Measurements from ENCODE around the gene CYP4A22. TPM values are rescaled to one million over a fixed set of nuclear protein-coding genes. Genes with fewer than 3 reads are reported as not detected.
"Not testable (repeated sequence)": the region's sequence is repeated elsewhere in the genome, so short reads cannot be mapped to it uniquely, and the experiment has no call there.

Gene CYP4A22
- polyA plus RNA-seq, 3 donors, result not detected

- no peak overlapping the region for H3K4me2 ChIP-seq (replicated peaks; ENCODE audit: extremely low read depth, low read length, poor library complexity, severe bottlenecking)
- H4K20me1 ChIP-seq (ENCODE audit: insufficient read depth, low read length), result no peaks in the 10 kb centered on the region
- intact Hi-C loops (cut with micrococcal nuclease), result no loop called here
- Mint-ChIP-seq H3K4me3 (no peak overlapping the region), H3K4me1 (no peaks in the 10 kb centered on the region), H3K9me3 (peaks cover 0 to 5% (median 2%) of the 10 kb centered on the region in 7 donors), H3K27me3 (ENCODE audit: low read depth in 3 of 3) (peaks cover 0 to 4% (median 0%) of the 10 kb centered on the region in 3 donors), H3K36me3 (no peaks in the 10 kb centered on the region), H3K27ac (no peak overlapping the region)
- 100% methylated on average over 2 of the region's 4 CpGs for WGBS (ENCODE audit: insufficient coverage)
- H2AFZ ChIP-seq (ENCODE audit: insufficient read depth, low read depth, low read length, poor library complexity, severe bottlenecking), result no peak overlapping the region
- no peak overlapping the region for H3K27ac ChIP-seq (ENCODE audit: low read depth in 1 of 2, low read length in 2 of 2)
- no peak overlapping the region for H3K4me3 ChIP-seq (replicated peaks in 1 of 3; ENCODE audit: low read depth in 2 of 3, low read length in 3 of 3)
- no peaks in the 10 kb centered on the region for H3K79me2 ChIP-seq (ENCODE audit: insufficient read depth, low read length)
- DNase-seq, result no peak
- no peaks in the 10 kb centered on the region for H3K9me3 ChIP-seq (replicated peaks in 1 of 2; ENCODE audit: control insufficient read depth in 1 of 2, insufficient read depth in 1 of 2, low read length in 2 of 2)
- no peaks in the 10 kb centered on the region for H3K4me1 ChIP-seq (ENCODE audit: control insufficient read depth in 1 of 2, insufficient read depth in 2 of 2, low read length in 2 of 2)
- no peaks in the 10 kb centered on the region for H3K36me3 ChIP-seq (replicated peaks in 1 of 2; ENCODE audit: control insufficient read depth in 1 of 2, insufficient read depth in 2 of 2, low read length in 2 of 2)
- TF ChIP-seq CTCF (IDR thresholded peaks at IDR 0.05), result no peak
- no peak overlapping the region for H3K9ac ChIP-seq (ENCODE audit: insufficient read depth, low read length, poor library complexity, severe bottlenecking)
- no peaks in the 10 kb centered on the region for H3K27me3 ChIP-seq (ENCODE audit: control insufficient read depth in 2 of 2, insufficient read depth in 2 of 2, low read length in 2 of 2)
Measured at GRCh38 chr1:47113178-47113577, 24.1 kb upstream of the CYP4A22 start.

- H3K27me3 ChIP-seq (ENCODE audit: control insufficient read depth in 2 of 2, insufficient read depth in 2 of 2, low read length in 2 of 2); H3K36me3 ChIP-seq (replicated peaks in 1 of 2; ENCODE audit: control insufficient read depth in 1 of 2, insufficient read depth in 2 of 2, low read length in 2 of 2); intact Hi-C loops (cut with micrococcal nuclease); H3K4me3 Mint-ChIP-seq; H3K9ac ChIP-seq (ENCODE audit: insufficient read depth, low read length, poor library complexity, severe bottlenecking); H3K27me3 Mint-ChIP-seq (ENCODE audit: low read depth in 3 of 3); H3K27ac Mint-ChIP-seq; H4K20me1 ChIP-seq (ENCODE audit: insufficient read depth, low read length); H3K9me3 Mint-ChIP-seq; H2AFZ ChIP-seq (ENCODE audit: insufficient read depth, low read depth, low read length, poor library complexity, severe bottlenecking); DNase-seq; H3K4me1 ChIP-seq (ENCODE audit: control insufficient read depth in 1 of 2, insufficient read depth in 2 of 2, low read length in 2 of 2); H3K36me3 Mint-ChIP-seq; H3K4me3 ChIP-seq (replicated peaks in 1 of 3; ENCODE audit: low read depth in 2 of 3, low read length in 3 of 3); H3K27ac ChIP-seq (ENCODE audit: low read depth in 1 of 2, low read length in 2 of 2); H3K79me2 ChIP-seq (ENCODE audit: insufficient read depth, low read length); H3K9me3 ChIP-seq (replicated peaks in 1 of 2; ENCODE audit: control insufficient read depth in 1 of 2, insufficient read depth in 1 of 2, low read length in 2 of 2); H3K4me2 ChIP-seq (replicated peaks; ENCODE audit: extremely low read depth, low read length, poor library complexity, severe bottlenecking); H3K4me1 Mint-ChIP-seq: not testable (repeated sequence)
- WGBS (ENCODE audit: insufficient coverage), result no CpG with 5 or more reads among the region's 1 CpG
Measured at GRCh38 chr1:47121039-47121438, 16.2 kb upstream of the CYP4A22 start.

DNA sequence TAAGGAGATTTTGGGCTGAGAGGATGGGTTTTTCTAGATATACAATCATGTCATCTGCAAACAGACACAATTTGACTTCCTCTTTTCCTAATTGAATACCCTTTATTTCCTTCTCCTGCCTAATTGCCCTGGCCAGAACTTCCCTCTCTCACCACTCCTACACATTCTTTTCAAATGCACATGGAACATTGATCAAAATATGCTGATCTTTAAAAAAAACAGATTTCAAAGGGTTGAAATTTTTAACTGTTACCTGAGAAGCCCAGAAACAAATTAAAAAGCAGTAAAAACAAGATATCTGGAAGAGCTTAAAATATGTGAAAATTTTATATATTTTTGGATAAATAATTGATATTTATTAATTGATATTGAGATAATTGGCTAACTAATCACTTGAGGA is 12.4 kb upstream of the CYP4A22 start:
- H3K27ac Mint-ChIP-seq; H3K4me3 ChIP-seq (replicated peaks in 1 of 3; ENCODE audit: low read depth in 2 of 3, low read length in 3 of 3); H3K27ac ChIP-seq (ENCODE audit: low read depth in 1 of 2, low read length in 2 of 2); H4K20me1 ChIP-seq (ENCODE audit: insufficient read depth, low read length); H3K27me3 Mint-ChIP-seq (ENCODE audit: low read depth in 3 of 3); H3K9me3 ChIP-seq (replicated peaks in 1 of 2; ENCODE audit: control insufficient read depth in 1 of 2, insufficient read depth in 1 of 2, low read length in 2 of 2); intact Hi-C loops (cut with micrococcal nuclease); H3K4me1 Mint-ChIP-seq; H3K4me1 ChIP-seq (ENCODE audit: control insufficient read depth in 1 of 2, insufficient read depth in 2 of 2, low read length in 2 of 2); H3K27me3 ChIP-seq (ENCODE audit: control insufficient read depth in 2 of 2, insufficient read depth in 2 of 2, low read length in 2 of 2); H3K36me3 Mint-ChIP-seq; H3K9ac ChIP-seq (ENCODE audit: insufficient read depth, low read length, poor library complexity, severe bottlenecking); H3K4me3 Mint-ChIP-seq; H3K4me2 ChIP-seq (replicated peaks; ENCODE audit: extremely low read depth, low read length, poor library complexity, severe bottlenecking); DNase-seq; H3K36me3 ChIP-seq (replicated peaks in 1 of 2; ENCODE audit: control insufficient read depth in 1 of 2, insufficient read depth in 2 of 2, low read length in 2 of 2); H2AFZ ChIP-seq (ENCODE audit: insufficient read depth, low read depth, low read length, poor library complexity, severe bottlenecking); H3K79me2 ChIP-seq (ENCODE audit: insufficient read depth, low read length); H3K9me3 Mint-ChIP-seq: not testable (repeated sequence)

GRCh38 chr1:47126997-47127396 is 10.2 kb upstream of the CYP4A22 start:
- H3K4me1 Mint-ChIP-seq; H3K4me1 ChIP-seq (ENCODE audit: control insufficient read depth in 1 of 2, insufficient read depth in 2 of 2, low read length in 2 of 2); H3K9me3 ChIP-seq (replicated peaks in 1 of 2; ENCODE audit: control insufficient read depth in 1 of 2, insufficient read depth in 1 of 2, low read length in 2 of 2); intact Hi-C loops (cut with micrococcal nuclease); H3K27me3 Mint-ChIP-seq (ENCODE audit: low read depth in 3 of 3); H3K27me3 ChIP-seq (ENCODE audit: control insufficient read depth in 2 of 2, insufficient read depth in 2 of 2, low read length in 2 of 2); H3K4me2 ChIP-seq (replicated peaks; ENCODE audit: extremely low read depth, low read length, poor library complexity, severe bottlenecking); H3K79me2 ChIP-seq (ENCODE audit: insufficient read depth, low read length); H3K4me3 ChIP-seq (replicated peaks in 1 of 3; ENCODE audit: low read depth in 2 of 3, low read length in 3 of 3); H4K20me1 ChIP-seq (ENCODE audit: insufficient read depth, low read length); H3K36me3 Mint-ChIP-seq; H3K9me3 Mint-ChIP-seq; H3K9ac ChIP-seq (ENCODE audit: insufficient read depth, low read length, poor library complexity, severe bottlenecking); H3K27ac Mint-ChIP-seq; H3K4me3 Mint-ChIP-seq; H3K27ac ChIP-seq (ENCODE audit: low read depth in 1 of 2, low read length in 2 of 2); DNase-seq; H3K36me3 ChIP-seq (replicated peaks in 1 of 2; ENCODE audit: control insufficient read depth in 1 of 2, insufficient read depth in 2 of 2, low read length in 2 of 2); H2AFZ ChIP-seq (ENCODE audit: insufficient read depth, low read depth, low read length, poor library complexity, severe bottlenecking): not testable (repeated sequence)
- no CpG with 5 or more reads among the region's 2 CpGs for WGBS (ENCODE audit: insufficient coverage)

Measured in CD14-positive monocyte (primary cell).